MCF 10A (cell line): ENCODE results near the gene DYNC1H1. TPM values are rescaled to one million over a fixed set of nuclear protein-coding genes. Genes with fewer than 3 reads are reported as not detected.

Experiments
- BruUV-seq: library from RNA; stranded (reverse); fragments of 400-500 nt; replicated peaks from 2 replicates; lab custom pipeline; 2021; lab: Mats Ljungman, UMichigan
- CTCF ChIA-PET: fragments of 300-600 bp; sonication (Branson Sonifier 250); formaldehyde crosslinking; extraction: SDS; loops from one replicate; lab custom pipeline; 2021; ENCODE audit warnings: antibody characterized with exemption, inconsistent platforms; lab: Yijun Ruan, JAX
- POLR2A ChIA-PET: fragments of 300-600, 350-650 bp; sonication (Branson Sonifier 250); formaldehyde crosslinking; extraction: SDS; loops from one replicate; lab custom pipeline; 2020; ENCODE audit warnings: antibody characterized with exemption, inconsistent platforms; lab: Yijun Ruan, JAX
- DNase-seq: peaks from one replicate; pipeline ENCODE4 v3.0.0-alpha.2; 2018; ENCODE audit not compliant: unreplicated experiment
- H3K27ac Mint-ChIP-seq: one replicate; pipeline ENCODE4 v1.8.0; 2022; ENCODE audit warnings: mild to moderate bottlenecking, low read depth, mixed read lengths; ENCODE audit not compliant: unreplicated experiment
- H3K27me3 Mint-ChIP-seq: one replicate; pipeline ENCODE4 v1.8.0; 2022; ENCODE audit warnings: mixed read lengths; ENCODE audit not compliant: insufficient read depth, unreplicated experiment
- H3K36me3 Mint-ChIP-seq: one replicate; pipeline ENCODE4 v1.8.0; 2022; ENCODE audit warnings: mild to moderate bottlenecking, moderate library complexity, mixed read lengths; ENCODE audit not compliant: insufficient read depth, unreplicated experiment
- H3K4me1 Mint-ChIP-seq: one replicate; pipeline ENCODE4 v1.8.0; 2022; ENCODE audit warnings: mixed read lengths; ENCODE audit not compliant: insufficient read depth, unreplicated experiment
- H3K4me3 Mint-ChIP-seq: one replicate; pipeline ENCODE4 v1.8.0; 2022; ENCODE audit warnings: mild to moderate bottlenecking, moderate library complexity, mixed read lengths; ENCODE audit not compliant: unreplicated experiment
- H3K9me3 Mint-ChIP-seq: one replicate; pipeline ENCODE4 v1.8.0; 2022; ENCODE audit warnings: mixed read lengths; ENCODE audit not compliant: unreplicated experiment
- CTCF ChIP-seq: fragments of 200-600 bp; IDR thresholded peaks from one replicate; pipeline ENCODE4 v1.8.0; 2022; ENCODE audit warnings: antibody characterized with exemption, mild to moderate bottlenecking; ENCODE audit not compliant: unreplicated experiment
- intact Hi-C: fragments of 100-400 bp; cut with micrococcal nuclease; formaldehyde crosslinking; loops from 2 replicates; pipeline ENCODE4 v1.14.1; 2022
- total RNA-seq: library from RNA; stranded (reverse); gene quantifications from 2 replicates; pipeline ENCODE4 v1.2.3, GENCODE V29; 2022

Gene DYNC1H1
- total RNA-seq, 1 experiment from 2014 or later = 704 TPM

GRCh38 chr14:101917413-101918017 is 46.9 kb upstream of the DYNC1H1 start:
- ChIA-PET POLR2A (no interaction called here), CTCF (interaction anchor here (0.6 kb wide), 1 partner anchor 506 kb away, joined by 5 read pairs; no protein-coding TSS in a partner anchor)
- Mint-ChIP-seq H3K27ac (no peak overlapping the region), H3K27me3 (no peaks in the 10 kb centered on the region), H3K4me3 (no peak overlapping the region), H3K4me1 (no peaks in the 10 kb centered on the region), H3K9me3 (no peaks in the 10 kb centered on the region), H3K36me3 (peaks cover 64% of the 10 kb centered on the region)
- BruUV-seq = no TSS peak
- intact Hi-C loops = no loop called here
- no peak for DNase-seq
- TF ChIP-seq CTCF = no peak

GRCh38 chr14:101918065-101918989 is 46.0 kb upstream of the DYNC1H1 start:
- Mint-ChIP-seq H3K27me3 (no peaks in the 10 kb centered on the region), H3K9me3 (no peaks in the 10 kb centered on the region), H3K27ac (no peak overlapping the region), H3K36me3 (peaks cover 67% of the 10 kb centered on the region), H3K4me1 (no peaks in the 10 kb centered on the region), H3K4me3 (no peak overlapping the region)
- BruUV-seq = no TSS peak
- DNase-seq = no peak
- intact Hi-C loops = no loop called here
- CTCF ChIA-PET = no interaction called here
- POLR2A ChIA-PET = interaction anchor here (0.6 kb wide), 1 partner anchor 811 kb away, joined by 4 read pairs; no protein-coding TSS in a partner anchor
- no peak for TF ChIP-seq CTCF

- Mint-ChIP-seq H3K27me3 (no peaks in the 10 kb centered on the region), H3K36me3 (peaks cover 62% of the 10 kb centered on the region), H3K4me1 (no peaks in the 10 kb centered on the region), H3K4me3 (no peak overlapping the region), H3K27ac (no peak overlapping the region), H3K9me3 (no peaks in the 10 kb centered on the region)
- CTCF ChIA-PET = no interaction called here
- no peak for TF ChIP-seq CTCF
- no TSS peak for BruUV-seq
- no peak for DNase-seq
- POLR2A ChIA-PET = no interaction called here
- intact Hi-C loops = no loop called here
Measured at GRCh38 chr14:101920271-101920670, 44.1 kb upstream of the DYNC1H1 start.

- no peaks in the 10 kb centered on the region for H3K27me3 Mint-ChIP-seq
- CTCF ChIA-PET = interaction anchor here (0.6 to 0.9 kb wide), 2 partner anchors 11 to 173 kb away, joined by 4 to 5 read pairs; no protein-coding TSS in a partner anchor
- POLR2A ChIA-PET = no interaction called here
- TF ChIP-seq CTCF = no peak
- BruUV-seq = no TSS peak
- H3K9me3 Mint-ChIP-seq = no peaks in the 10 kb centered on the region
- no peaks in the 10 kb centered on the region for H3K4me1 Mint-ChIP-seq
- intact Hi-C loops = no loop called here
- H3K27ac Mint-ChIP-seq = no peak overlapping the region
- no peak overlapping the region for H3K4me3 Mint-ChIP-seq
- DNase-seq = no peak
- H3K36me3 Mint-ChIP-seq = peaks cover 59% of the 10 kb centered on the region
Measured at GRCh38 chr14:101922866-101923265, 41.5 kb upstream of the DYNC1H1 start.
